Measurements from ENCODE around the gene RASD1.

Gene RASD1

GRCh38 chr17:17508019-17508535, 11.9 kb upstream of the RASD1 start:
- 90% methylated on average over 11 of the region's 11 CpGs for WGBS

GRCh38 chr17:17507465-17508011, 11.3 kb upstream of the RASD1 start:
- 87% methylated on average over 16 of the region's 16 CpGs for WGBS

More at GRCh38 chr17:17508019-17508535, 11.9 kb upstream of the RASD1 start:
- Histone ChIP-seq H3K4me1 (ENCODE audit: insufficient read depth, low read length) (no peaks in the 10 kb centered on the region), H3K9me3 (ENCODE audit: insufficient read depth, low read depth, low read length) (no peaks in the 10 kb centered on the region), H3K36me3 (ENCODE audit: insufficient read depth, low read length) (no peaks in the 10 kb centered on the region), H3K27me3 (ENCODE audit: insufficient read depth, low read length) (no peaks in the 10 kb centered on the region), H3K9ac (ENCODE audit: low read depth, low read length) (no peak overlapping the region), H3K27ac (ENCODE audit: low read depth, low read length) (no peak overlapping the region), H3K4me3 (ENCODE audit: low read length) (no peak overlapping the region)

GRCh38 chr17:17506893-17507464, 10.8 kb upstream of the RASD1 start:
- Histone ChIP-seq H3K4me1 (ENCODE audit: insufficient read depth, low read length) (no peaks in the 10 kb centered on the region), H3K27ac (ENCODE audit: low read depth, low read length) (no peak overlapping the region), H3K4me3 (ENCODE audit: low read length) (no peak overlapping the region), H3K9ac (ENCODE audit: low read depth, low read length) (no peak overlapping the region), H3K27me3 (ENCODE audit: insufficient read depth, low read length) (no peaks in the 10 kb centered on the region), H3K9me3 (ENCODE audit: insufficient read depth, low read depth, low read length) (no peaks in the 10 kb centered on the region), H3K36me3 (ENCODE audit: insufficient read depth, low read length) (no peaks in the 10 kb centered on the region)
- 95% methylated on average over 17 of the region's 17 CpGs for WGBS

More at GRCh38 chr17:17507465-17508011, 11.3 kb upstream of the RASD1 start:
- H3K9me3 ChIP-seq (ENCODE audit: insufficient read depth, low read depth, low read length) = no peaks in the 10 kb centered on the region
- no peaks in the 10 kb centered on the region for H3K27me3 ChIP-seq (ENCODE audit: insufficient read depth, low read length)
- H3K4me3 ChIP-seq (ENCODE audit: low read length) = no peak overlapping the region
- no peaks in the 10 kb centered on the region for H3K36me3 ChIP-seq (ENCODE audit: insufficient read depth, low read length)
- H3K4me1 ChIP-seq (ENCODE audit: insufficient read depth, low read length) = no peaks in the 10 kb centered on the region
- no peak overlapping the region for H3K27ac ChIP-seq (ENCODE audit: low read depth, low read length)
- no peak overlapping the region for H3K9ac ChIP-seq (ENCODE audit: low read depth, low read length)

GRCh38 chr17:17506181-17506741, 10.1 kb upstream of the RASD1 start:
- Histone ChIP-seq H3K4me1 (ENCODE audit: insufficient read depth, low read length) (no peaks in the 10 kb centered on the region), H3K27ac (ENCODE audit: low read depth, low read length) (no peak overlapping the region), H3K9ac (ENCODE audit: low read depth, low read length) (no peak overlapping the region), H3K9me3 (ENCODE audit: insufficient read depth, low read depth, low read length) (no peaks in the 10 kb centered on the region), H3K27me3 (ENCODE audit: insufficient read depth, low read length) (no peaks in the 10 kb centered on the region), H3K4me3 (ENCODE audit: low read length) (no peak overlapping the region), H3K36me3 (ENCODE audit: insufficient read depth, low read length) (no peaks in the 10 kb centered on the region)
- WGBS = 91% methylated on average over 22 of the region's 22 CpGs

- Histone ChIP-seq H3K36me3 (ENCODE audit: insufficient read depth, low read length) (no peaks in the 10 kb centered on the region), H3K4me1 (ENCODE audit: insufficient read depth, low read length) (no peaks in the 10 kb centered on the region), H3K4me3 (ENCODE audit: low read length) (no peak overlapping the region), H3K9me3 (ENCODE audit: insufficient read depth, low read depth, low read length) (no peaks in the 10 kb centered on the region), H3K27me3 (ENCODE audit: insufficient read depth, low read length) (no peaks in the 10 kb centered on the region), H3K27ac (ENCODE audit: low read depth, low read length) (no peak overlapping the region), H3K9ac (ENCODE audit: low read depth, low read length) (no peak overlapping the region)
- whole genome bisulfite sequencing = 92% methylated on average over 22 of the region's 22 CpGs
These were observed 9.5 kb upstream of the RASD1 start for GRCh38 chr17:17505610-17506171.

- no peaks in the 10 kb centered on the region for H3K36me3 ChIP-seq (ENCODE audit: insufficient read depth, low read length)
- no peak overlapping the region for H3K27ac ChIP-seq (ENCODE audit: low read depth, low read length)
- H3K4me1 ChIP-seq (ENCODE audit: insufficient read depth, low read length) = no peaks in the 10 kb centered on the region
- no peak overlapping the region for H3K4me3 ChIP-seq (ENCODE audit: low read length)
- no peaks in the 10 kb centered on the region for H3K9me3 ChIP-seq (ENCODE audit: insufficient read depth, low read depth, low read length)
- 97% methylated on average over 5 of the region's 5 CpGs for WGBS
- no peaks in the 10 kb centered on the region for H3K27me3 ChIP-seq (ENCODE audit: insufficient read depth, low read length)
- H3K9ac ChIP-seq (ENCODE audit: low read depth, low read length) = no peak overlapping the region
These were observed 9.0 kb upstream of the RASD1 start for GRCh38 chr17:17505151-17505550.

- WGBS = 81% methylated on average over 20 of the region's 20 CpGs
- no peaks in the 10 kb centered on the region for H3K27me3 ChIP-seq (ENCODE audit: insufficient read depth, low read length)
- H3K36me3 ChIP-seq (ENCODE audit: insufficient read depth, low read length) = no peaks in the 10 kb centered on the region
- no peak overlapping the region for H3K9ac ChIP-seq (ENCODE audit: low read depth, low read length)
- no peak overlapping the region for H3K27ac ChIP-seq (ENCODE audit: low read depth, low read length)
- no peak overlapping the region for H3K4me3 ChIP-seq (ENCODE audit: low read length)
- no peaks in the 10 kb centered on the region for H3K4me1 ChIP-seq (ENCODE audit: insufficient read depth, low read length)
- H3K9me3 ChIP-seq (ENCODE audit: insufficient read depth, low read depth, low read length) = no peaks in the 10 kb centered on the region
These were observed 8.3 kb upstream of the RASD1 start for GRCh38 chr17:17504341-17505140.

GRCh38 chr17:17503566-17504130, 7.5 kb upstream of the RASD1 start:
- Histone ChIP-seq H3K27ac (ENCODE audit: low read depth, low read length) (no peak overlapping the region), H3K36me3 (ENCODE audit: insufficient read depth, low read length) (no peaks in the 10 kb centered on the region), H3K4me1 (ENCODE audit: insufficient read depth, low read length) (no peaks in the 10 kb centered on the region), H3K4me3 (ENCODE audit: low read length) (no peak overlapping the region), H3K9ac (ENCODE audit: low read depth, low read length) (no peak overlapping the region), H3K9me3 (ENCODE audit: insufficient read depth, low read depth, low read length) (no peaks in the 10 kb centered on the region), H3K27me3 (ENCODE audit: insufficient read depth, low read length) (no peaks in the 10 kb centered on the region)
- 85% methylated on average over 7 of the region's 7 CpGs for WGBS

- 93% methylated on average over 21 of the region's 21 CpGs for WGBS
- Histone ChIP-seq H3K27ac (ENCODE audit: low read depth, low read length) (no peak overlapping the region), H3K4me3 (ENCODE audit: low read length) (no peak overlapping the region), H3K9ac (ENCODE audit: low read depth, low read length) (no peak overlapping the region), H3K9me3 (ENCODE audit: insufficient read depth, low read depth, low read length) (no peaks in the 10 kb centered on the region), H3K4me1 (ENCODE audit: insufficient read depth, low read length) (no peaks in the 10 kb centered on the region), H3K27me3 (ENCODE audit: insufficient read depth, low read length) (no peaks in the 10 kb centered on the region), H3K36me3 (ENCODE audit: insufficient read depth, low read length) (no peaks in the 10 kb centered on the region)
These were observed 6.8 kb upstream of the RASD1 start for GRCh38 chr17:17502741-17503565.

GRCh38 chr17:17500999-17501605, 4.9 kb upstream of the RASD1 start:
- H3K9ac ChIP-seq (ENCODE audit: low read depth, low read length) = no peak overlapping the region
- 71% methylated on average over 14 of the region's 14 CpGs for whole genome bisulfite sequencing

More at GRCh38 chr17:17500999-17501605, 4.9 kb upstream of the RASD1 start:
- Histone ChIP-seq H3K4me3 (ENCODE audit: low read length) (no peak overlapping the region), H3K4me1 (ENCODE audit: insufficient read depth, low read length) (no peaks in the 10 kb centered on the region), H3K36me3 (ENCODE audit: insufficient read depth, low read length) (no peaks in the 10 kb centered on the region), H3K9me3 (ENCODE audit: insufficient read depth, low read depth, low read length) (no peaks in the 10 kb centered on the region), H3K27me3 (ENCODE audit: insufficient read depth, low read length) (peaks cover under 1% of the 10 kb centered on the region), H3K27ac (ENCODE audit: low read depth, low read length) (no peak overlapping the region)
